Lung (tissue), 12 donors: Measurements from ENCODE around the gene SCN4A. TPM values are rescaled to one million over a fixed set of nuclear protein-coding genes. Genes with fewer than 3 reads are reported as not detected.

ENCODE experiments used
- ATAC-seq: fragments of 200-7000 bp; cut with Tn5 transposase; one replicate; pipeline ENCODE4 v1.9.1; 2020; ENCODE audit warnings: moderate number of reproducible peaks; ENCODE audit not compliant: insufficient read depth, low FRiP score
- DNase-seq, 3 donors: peaks; one replicate each; pipeline ENCODE4 v3.0.0-alpha.2; 2013 to 2017
- H3K27ac ChIP-seq, 2 donors: one replicate each; pipeline ENCODE4 v1.5.1; 2013; ENCODE audit warnings: mild to moderate bottlenecking in 2 of 2, moderate library complexity in 2 of 2, control low read depth in 1 of 2, inconsistent platforms in 1 of 2, low read depth in 1 of 2, low read length in 1 of 2
- H3K27me3 ChIP-seq, 3 donors: one replicate each; pipeline ENCODE4 v1.5.1; 2013; ENCODE audit warnings: low read length in 2 of 3; ENCODE audit not compliant: control insufficient read depth in 3 of 3, insufficient read depth in 3 of 3
- H3K36me3 ChIP-seq, 4 donors: one replicate each; pipeline ENCODE4 v1.5.1; 2013; ENCODE audit warnings: low read length in 4 of 4, mild to moderate bottlenecking in 1 of 4, moderate library complexity in 1 of 4; ENCODE audit not compliant: control insufficient read depth in 4 of 4, insufficient read depth in 4 of 4
- H3K4me1 ChIP-seq, 5 donors: one replicate each; pipeline ENCODE4 v1.5.1; 2013; ENCODE audit warnings: low read length in 5 of 5, mild to moderate bottlenecking in 2 of 5, moderate library complexity in 1 of 5; ENCODE audit not compliant: control insufficient read depth in 5 of 5, insufficient read depth in 5 of 5
- H3K4me3 ChIP-seq: one replicate; pipeline ENCODE4 v1.5.1; 2013; ENCODE audit warnings: mild to moderate bottlenecking, control low read depth, moderate library complexity
- H3K9ac ChIP-seq, 2 donors: one replicate each; pipeline ENCODE4 v1.5.1; 2013; ENCODE audit warnings: low read length in 2 of 2, control low read depth in 1 of 2; ENCODE audit not compliant: insufficient read depth in 1 of 2
- H3K9me3 ChIP-seq, 4 donors: one replicate each; pipeline ENCODE4 v1.5.1; 2013; ENCODE audit warnings: low read length in 3 of 4, mild to moderate bottlenecking in 1 of 4, moderate library complexity in 1 of 4; ENCODE audit not compliant: control insufficient read depth in 4 of 4, insufficient read depth in 3 of 4
- CTCF ChIP-seq: IDR thresholded peaks from 2 replicates; pipeline ENCODE4 v1.5.1; 2012; ENCODE audit warnings: mild to moderate bottlenecking; ENCODE audit errors: control extremely low read depth, extremely low read depth
- WGBS, 2 donors: extraction: QIAGEN DNeasy Blood & Tissue Kit; methylation state at CpG; one replicate each; pipeline ENCODE4 v1.1.7; 2013; 5-methylcytosine and 5-hydroxymethylcytosine counted together
- polyA plus RNA-seq, 2 donors: library from polyadenylated mRNA; stranded (reverse); fragments of 200-250 nt; gene quantifications; one replicate each; pipeline ENCODE4 v1.2.1, GENCODE V29; 2013
- total RNA-seq, 2 donors: library from RNA; depleted of rRNA in 1 of 2; stranded (reverse); fragments of >200 nt in 1 of 2; gene quantifications; one replicate each; pipeline ENCODE4 v1.2.1, GENCODE V29; 2014 to 2021
- donor health status: control.
- donor health status: control.
- donor health status: Bipolar disorder and iron deficiency.
- donor health status: healthy.
- donor health status: DM: yes; HTN: yes; CAD: no.

The SCN4A gene
- total and polyA plus RNA-seq, 4 donors = 0.11 to 0.49 (median 0.22) TPM

GRCh38 chr17:63960006-63960405, 12.7 kb downstream of the SCN4A start:
- Histone ChIP-seq H3K9me3 (no peaks in the 10 kb centered on the region), H3K27ac (no peak overlapping the region), H3K27me3 (no peaks in the 10 kb centered on the region), H3K4me3 (no peak overlapping the region), H3K4me1 (peaks cover 0 to 4% (median 0%) of the 10 kb centered on the region in 5 donors), H3K9ac (no peak overlapping the region), H3K36me3 (no peaks in the 10 kb centered on the region)
- no peak for ATAC-seq
- no peak for DNase-seq
- 91 to 94% methylated on average over 9 of the region's 9 CpGs for WGBS, 2 donors
- TF ChIP-seq CTCF = no peak

- Histone ChIP-seq H3K27me3 (no peaks in the 10 kb centered on the region), H3K4me3 (no peak overlapping the region), H3K27ac (no peak overlapping the region), H3K9me3 (no peaks in the 10 kb centered on the region), H3K4me1 (peaks cover 0 to 6% (median 0%) of the 10 kb centered on the region in 5 donors), H3K36me3 (no peaks in the 10 kb centered on the region), H3K9ac (no peak overlapping the region)
- ATAC-seq (no peak), DNase-seq (no peak)
- 97 to 99% methylated on average over 5 of the region's 5 CpGs for WGBS, 2 donors
- TF ChIP-seq CTCF = no peak
Observed at GRCh38 chr17:63956296-63956920, 16.3 kb downstream of the SCN4A start.

GRCh38 chr17:63955791-63956190, 16.9 kb downstream of the SCN4A start:
- Histone ChIP-seq H3K9ac (no peak overlapping the region), H3K4me1 (peaks cover 0 to 2% (median 0%) of the 10 kb centered on the region in 5 donors), H3K36me3 (no peaks in the 10 kb centered on the region), H3K27me3 (no peaks in the 10 kb centered on the region), H3K27ac (no peak overlapping the region), H3K9me3 (no peaks in the 10 kb centered on the region), H3K4me3 (no peak overlapping the region)
- TF ChIP-seq CTCF = no peak
- 91% methylated on average over 4 of the region's 4 CpGs for WGBS, 2 donors
- ATAC-seq = no peak
- no peak for DNase-seq

- 83 to 88% methylated on average over 11 of the region's 11 CpGs for WGBS, 2 donors
- Histone ChIP-seq H3K4me1 (peaks cover 0 to 2% (median 0%) of the 10 kb centered on the region in 5 donors), H3K9me3 (no peaks in the 10 kb centered on the region), H3K4me3 (no peak overlapping the region), H3K9ac (no peak overlapping the region), H3K27me3 (no peaks in the 10 kb centered on the region), H3K36me3 (no peaks in the 10 kb centered on the region), H3K27ac (no peak overlapping the region)
- no peak for TF ChIP-seq CTCF
- ATAC-seq (no peak), DNase-seq (no peak)
Observed at GRCh38 chr17:63955232-63955631, 17.5 kb downstream of the SCN4A start.
